Nephron (organoid): Measurements from ENCODE around the gene EFR3B.

Experiments used
- H3K27ac Mint-ChIP-seq, 3 experiments: 2 replicates each; pipeline ENCODE4 v1.8.0; 2020; ENCODE audit warnings: mixed read lengths in 3 of 3, mild to moderate bottlenecking in 2 of 3, moderate library complexity in 1 of 3
- H3K27me3 Mint-ChIP-seq: 2 replicates; pipeline ENCODE4 v1.8.0; 2021; ENCODE audit warnings: low read depth, mild to moderate bottlenecking, moderate library complexity, mixed read lengths
- H3K36me3 Mint-ChIP-seq: 2 replicates; pipeline ENCODE4 v1.8.0; 2020; ENCODE audit warnings: low read depth, mixed read lengths
- H3K4me1 Mint-ChIP-seq: 2 replicates; pipeline ENCODE4 v1.8.0; 2020; ENCODE audit warnings: mixed read lengths
- H3K4me3 Mint-ChIP-seq, 3 experiments: 2 replicates each; pipeline ENCODE4 v1.8.0; 2020; ENCODE audit warnings: mild to moderate bottlenecking in 3 of 3, mixed read lengths in 3 of 3, moderate library complexity in 2 of 3
- H3K9me3 Mint-ChIP-seq: 2 replicates; pipeline ENCODE4 v1.8.0; 2020; ENCODE audit warnings: mixed read lengths
- CTCF ChIP-seq, 3 experiments: fragments of 200-600 bp; sonication (generic); IDR thresholded peaks; one replicate each; pipeline ENCODE4 v1.5.0; 2021; ENCODE audit warnings: antibody characterized with exemption in 3 of 3; ENCODE audit not compliant: unreplicated experiment in 3 of 3

EFR3B gene

DNA sequence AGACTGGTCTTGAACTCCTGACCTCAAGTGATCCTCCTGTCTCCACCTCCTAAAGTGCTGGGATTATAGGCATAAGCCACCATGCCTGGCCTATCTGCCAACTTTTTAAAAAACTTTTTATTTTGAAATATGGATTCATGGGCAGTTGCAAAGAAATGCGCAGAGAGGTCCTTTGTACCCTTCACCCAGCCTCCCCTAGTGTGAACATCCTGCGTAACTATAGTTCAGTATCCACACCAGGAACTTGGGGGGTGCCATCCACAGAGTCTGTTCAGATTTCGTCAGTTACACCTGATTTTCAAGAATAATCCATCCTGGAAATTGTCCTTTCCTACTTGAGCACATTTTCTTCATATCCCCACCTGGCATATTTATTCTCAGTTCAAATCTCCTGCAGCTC lies 33.0 kb downstream of the EFR3B start:
- Mint-ChIP-seq H3K9me3 (peaks cover 5% of the 10 kb centered on the region), H3K27ac (no peak overlapping the region), H3K27me3 (peaks cover 10% of the 10 kb centered on the region), H3K36me3 (peaks cover 7% of the 10 kb centered on the region), H3K4me1 (peaks cover 29% of the 10 kb centered on the region), H3K4me3 (no peak overlapping the region)
- TF ChIP-seq CTCF (IDR thresholded peaks at IDR 0.05; ENCODE audit: unreplicated experiment in 3 of 3) = no peak

DNA sequence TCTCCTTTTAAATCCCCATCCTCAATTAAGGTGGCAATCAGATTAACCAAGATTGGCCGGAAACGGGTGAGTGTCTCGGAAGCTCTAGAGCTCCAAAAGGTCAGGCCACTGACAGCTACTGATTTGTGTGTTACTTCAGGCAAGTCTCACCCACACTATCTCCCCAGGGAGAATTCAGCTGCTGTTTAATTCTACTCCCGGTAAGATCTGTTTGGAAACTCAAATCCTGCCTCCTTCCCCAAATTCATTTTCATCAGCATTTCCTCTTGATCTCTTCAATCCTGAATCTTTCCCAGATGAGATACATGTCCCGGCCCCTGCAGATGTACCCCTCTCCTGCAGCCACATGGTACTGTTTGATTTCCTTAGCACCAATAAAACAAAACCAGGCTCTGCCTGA lies 34.9 kb downstream of the EFR3B start:
- Mint-ChIP-seq H3K27ac (no peak overlapping the region), H3K4me3 (no peak overlapping the region), H3K4me1 (peaks cover 29% of the 10 kb centered on the region), H3K27me3 (peaks cover 14% of the 10 kb centered on the region), H3K9me3 (peaks cover 2% of the 10 kb centered on the region), H3K36me3 (peaks cover 7% of the 10 kb centered on the region)
- TF ChIP-seq CTCF (IDR thresholded peaks at IDR 0.05; ENCODE audit: unreplicated experiment in 3 of 3) = no peak

- TF ChIP-seq CTCF (IDR thresholded peaks at IDR 0.05; ENCODE audit: unreplicated experiment in 3 of 3) = no peak
- H3K36me3 Mint-ChIP-seq = peaks cover 7% of the 10 kb centered on the region
- peak overlapping the region in 2 of 3 experiments; percentile 15 to 26 for H3K27ac Mint-ChIP-seq
- H3K4me1 Mint-ChIP-seq = peaks cover 23% of the 10 kb centered on the region
- H3K27me3 Mint-ChIP-seq = peaks cover 20% of the 10 kb centered on the region
- H3K4me3 Mint-ChIP-seq = no peak overlapping the region
- peaks cover 2% of the 10 kb centered on the region for H3K9me3 Mint-ChIP-seq
Measured at GRCh38 chr2:25077789-25078169, 35.9 kb downstream of the EFR3B start.

DNA sequence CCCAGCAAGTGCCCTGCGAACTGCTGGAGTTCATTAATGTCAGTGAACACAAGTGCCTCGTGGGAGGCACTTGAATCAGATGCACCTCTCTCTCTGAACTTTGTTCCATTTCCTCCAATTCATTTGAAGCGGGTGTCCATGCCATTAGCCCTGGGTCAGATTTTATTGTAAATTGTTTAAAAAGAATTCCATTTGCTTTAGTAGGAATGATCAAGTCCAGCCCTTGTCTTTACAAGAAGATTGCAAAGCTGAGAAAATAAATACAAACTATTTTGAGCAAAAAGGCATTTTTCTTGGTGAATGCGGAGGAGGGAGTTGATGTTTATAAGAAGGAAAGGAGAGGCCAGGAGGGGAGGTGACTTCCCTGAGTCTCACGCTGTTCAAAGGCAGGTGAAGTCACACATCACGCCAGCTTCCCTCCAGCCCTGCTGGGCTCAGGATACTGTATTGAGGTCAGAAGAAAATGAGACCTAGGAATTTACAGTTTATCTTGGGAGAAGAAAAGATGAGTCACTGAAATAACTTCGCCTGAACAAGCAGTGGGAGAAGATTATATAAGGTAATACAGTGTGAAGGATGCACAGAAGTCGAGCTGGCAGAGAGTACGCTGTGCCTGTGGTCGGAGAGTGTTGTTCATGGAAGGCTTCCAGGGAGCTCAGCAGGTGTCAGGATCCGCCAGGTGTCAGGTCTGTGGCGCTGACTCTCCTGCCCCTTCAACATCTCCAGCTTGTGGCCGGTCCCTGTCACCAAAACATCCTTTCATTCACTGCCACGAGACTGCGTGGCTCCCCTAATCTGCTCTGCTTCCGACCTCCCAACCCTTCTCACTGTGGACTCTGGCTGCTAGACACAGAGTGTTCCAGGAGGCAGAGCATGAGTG lies 36.5 kb downstream of the EFR3B start:
- Mint-ChIP-seq H3K36me3 (peaks cover 7% of the 10 kb centered on the region), H3K4me1 (peaks cover 21% of the 10 kb centered on the region), H3K27ac (peak overlapping the region in 2 of 3 experiments; percentile 15 to 26), H3K9me3 (peaks cover 2% of the 10 kb centered on the region), H3K27me3 (peaks cover 21% of the 10 kb centered on the region), H3K4me3 (no peak overlapping the region)
- TF ChIP-seq CTCF (IDR thresholded peaks at IDR 0.05; ENCODE audit: unreplicated experiment in 3 of 3) = no peak

DNA sequence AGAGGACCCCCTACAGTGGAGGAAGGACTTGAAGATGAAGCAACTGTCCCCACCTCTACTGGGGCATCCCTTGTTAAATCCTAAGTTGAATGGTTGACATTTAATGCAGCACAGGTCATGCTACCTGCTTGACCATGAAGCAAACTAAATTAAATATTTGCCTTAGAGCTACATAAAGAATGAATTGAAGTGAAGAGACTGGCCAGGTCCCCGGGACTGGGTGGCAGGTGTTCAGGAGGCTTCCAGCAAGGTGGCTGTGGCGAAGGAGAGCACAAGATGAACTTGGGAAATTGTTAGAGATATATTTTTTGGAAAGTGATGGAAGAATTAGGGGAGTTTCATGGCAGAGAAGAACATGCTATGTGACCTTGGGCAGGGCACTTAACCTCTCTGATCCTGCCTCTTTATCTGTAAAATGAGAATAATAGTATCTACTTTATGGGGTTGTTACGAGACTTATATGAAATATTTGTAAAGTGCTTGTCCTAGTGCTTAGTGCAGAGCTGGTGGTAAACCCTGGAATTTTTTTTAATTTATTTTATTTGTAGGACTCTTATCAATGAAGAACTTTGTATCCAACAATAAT lies 37.3 kb downstream of the EFR3B start:
- H3K36me3 Mint-ChIP-seq = peaks cover 7% of the 10 kb centered on the region
- peaks cover 21% of the 10 kb centered on the region for H3K27me3 Mint-ChIP-seq
- H3K9me3 Mint-ChIP-seq = no peaks in the 10 kb centered on the region
- H3K4me3 Mint-ChIP-seq = no peak overlapping the region
- H3K27ac Mint-ChIP-seq = no peak overlapping the region
- TF ChIP-seq CTCF (IDR thresholded peaks at IDR 0.05; ENCODE audit: unreplicated experiment in 3 of 3) = no peak
- H3K4me1 Mint-ChIP-seq = peaks cover 21% of the 10 kb centered on the region
